HepG2 (cell line): ENCODE data around the gene JPH3. TPM values are rescaled to one million over a fixed set of nuclear protein-coding genes. Genes with fewer than 3 reads are reported as not detected.

ENCODE experiments used
- ATAC-seq: fragments of 200-7000 bp; cut with Tn5 transposase; 3 replicates; pipeline ENCODE4 v1.9.1; 2020; ENCODE audit warnings: mild to moderate bottlenecking, moderate library complexity
- BruUV-seq: library from RNA; stranded (reverse); fragments of 400-500 nt; replicated peaks from 2 replicates; lab custom pipeline; 2021; lab: Mats Ljungman, UMichigan
- CTCF ChIA-PET: fragments of 300-600 bp; formaldehyde crosslinking; extraction: SDS; loops from one replicate; lab custom pipeline; 2021; ENCODE audit warnings: low total read pairs, inconsistent platforms, low intra/inter-chr PET ratio; lab: Yijun Ruan, JAX
- POLR2A ChIA-PET: fragments of 350-600 bp; sonication (Branson Sonifier 250); formaldehyde crosslinking; loops from one replicate; lab custom pipeline; 2020; ENCODE audit warnings: antibody characterized with exemption, inconsistent platforms; lab: Yijun Ruan, JAX
- DNase-seq: peaks from one replicate; pipeline ENCODE4 v3.0.0-alpha.2; 2015; ENCODE audit warnings: low spot score
- FAIRE-seq: peaks from 3 replicates; lab custom pipeline; 2011; peaks lifted over from hg19 to GRCh38; lab: Jason Lieb, UNC
- H2AFZ ChIP-seq: one replicate; pipeline ENCODE4 v1.6.1; 2011; ENCODE audit warnings: low read length, inconsistent platforms
- H3K27ac ChIP-seq: fragments of 300-600 bp; 3 replicates; pipeline ENCODE4 v1.8.0; 2011; ENCODE audit warnings: mixed run types, mild to moderate bottlenecking, mixed read lengths, low read length, inconsistent platforms; ENCODE audit not compliant: insufficient read depth; ENCODE audit errors: extremely low read length
- H3K27me3 ChIP-seq, 2 experiments: fragments of 200-600 bp in 1 of 2; 2 replicates in 1 of 2; 3 replicates in 1 of 2; pipeline versions ENCODE4 v1.6.0 to v1.8.0; 2011; ENCODE audit warnings: low read length in 2 of 2, mild to moderate bottlenecking in 2 of 2, moderate library complexity in 2 of 2, inconsistent platforms in 1 of 2; ENCODE audit not compliant: insufficient read depth in 2 of 2, control insufficient read depth in 1 of 2
- H3K36me3 ChIP-seq, 2 experiments: fragments of 200-600 bp in 1 of 2; replicated peaks in 1 of 2; 2 replicates in 1 of 2; 3 replicates in 1 of 2; pipeline versions ENCODE4 v1.5.1 to v1.8.0; 2011; ENCODE audit warnings: low read length in 2 of 2, inconsistent platforms in 1 of 2; ENCODE audit not compliant: insufficient read depth in 2 of 2, control insufficient read depth in 1 of 2
- H3K4me1 ChIP-seq: 2 replicates; pipeline ENCODE4 v1.5.1; 2012; ENCODE audit warnings: low read length, inconsistent platforms; ENCODE audit not compliant: insufficient read depth
- H3K4me2 ChIP-seq: 2 replicates; pipeline ENCODE4 v1.6.0; 2011; ENCODE audit warnings: low read depth, low read length, inconsistent platforms
- H3K4me3 ChIP-seq, 3 experiments: fragments of 200-600 bp in 1 of 3; sonication (generic), shearing (Covaris generic) in 1 of 3; replicated peaks in 1 of 3; 2 replicates each; pipeline ENCODE4 v1.5.1; 2011 to 2016; ENCODE audit warnings: low read length in 3 of 3, inconsistent platforms in 2 of 3, low read depth in 2 of 3, mild to moderate bottlenecking in 2 of 3, control low read depth in 1 of 3, mixed read lengths in 1 of 3; ENCODE audit not compliant: insufficient read depth in 1 of 3
- H3K79me2 ChIP-seq: one replicate; pipeline ENCODE4 v1.6.1; 2011; ENCODE audit warnings: low read length, inconsistent platforms; ENCODE audit not compliant: insufficient read depth
- H3K9ac ChIP-seq: 2 replicates; pipeline ENCODE4 v1.6.0; 2011; ENCODE audit warnings: mild to moderate bottlenecking, low read depth, low read length, inconsistent platforms; ENCODE audit not compliant: insufficient read depth
- H3K9me3 ChIP-seq: 2 replicates; pipeline ENCODE4 v1.5.1; 2012; ENCODE audit warnings: mild to moderate bottlenecking, low read length
- H4K20me1 ChIP-seq: 2 replicates; pipeline ENCODE4 v1.6.0; 2011; ENCODE audit warnings: inconsistent platforms, mild to moderate bottlenecking, low read length, moderate library complexity; ENCODE audit not compliant: insufficient read depth
- BATF2 ChIP-seq: sonication (generic); formaldehyde crosslinking; IDR thresholded peaks from 2 replicates; pipeline ENCODE4 v1.8.0; 2022; ENCODE audit warnings: mild to moderate bottlenecking, missing genetic modification reagents, moderate library complexity
- NRL ChIP-seq: sonication (generic); formaldehyde crosslinking; IDR thresholded peaks from 2 replicates; pipeline ENCODE4 v1.5.0; 2020; ENCODE audit warnings: missing genetic modification reagents, mild to moderate bottlenecking, moderate library complexity, borderline replicate concordance
- RAD51 ChIP-seq: fragments of 450-650 bp; IDR thresholded peaks from 2 replicates; pipeline ENCODE4 v1.6.1; 2016; ENCODE audit warnings: borderline replicate concordance
- RBAK ChIP-seq: sonication (generic); formaldehyde crosslinking; IDR thresholded peaks from 2 replicates; pipeline ENCODE4 v1.5.1; 2020; ENCODE audit warnings: mild to moderate bottlenecking, missing genetic modification reagents
- SKI ChIP-seq: fragments of 450-650 bp; IDR thresholded peaks from one replicate; pipeline ENCODE4 v1.6.1; 2018; ENCODE audit warnings: mild to moderate bottlenecking; ENCODE audit not compliant: partially characterized antibody
- SYNCRIP ChIP-seq: fragments of 200-400 bp; formaldehyde crosslinking; IDR thresholded peaks from 2 replicates; pipeline ENCODE4 v1.6.1; 2018; ENCODE audit warnings: mild to moderate bottlenecking, low read depth, low read length; ENCODE audit not compliant: insufficient read depth
- ZNF3 ChIP-seq: IDR thresholded peaks from 2 replicates; pipeline ENCODE4 v1.7.0; 2017; ENCODE audit warnings: inconsistent platforms
- ZNF354B ChIP-seq: sonication (generic); formaldehyde crosslinking; IDR thresholded peaks from 2 replicates; pipeline ENCODE4 v1.8.0; 2022; ENCODE audit warnings: mild to moderate bottlenecking, missing genetic modification reagents
- ZNF496 ChIP-seq: sonication (generic); formaldehyde crosslinking; IDR thresholded peaks from 2 replicates; pipeline ENCODE4 v1.8.1; 2023; ENCODE audit warnings: mild to moderate bottlenecking, moderate library complexity, missing genetic modification reagents; ENCODE audit not compliant: insufficient replicate concordance
- ZNF7 ChIP-seq: IDR thresholded peaks from 2 replicates; pipeline ENCODE4 v1.6.1; 2016; ENCODE audit warnings: missing biosample characterization, missing genetic modification reagents
- ZNF749 ChIP-seq: sonication (generic); formaldehyde crosslinking; IDR thresholded peaks from 2 replicates; pipeline ENCODE4 v1.8.0; 2022; ENCODE audit warnings: mild to moderate bottlenecking, missing genetic modification reagents, moderate library complexity, borderline replicate concordance
- WGBS: methylation state at CpG from one replicate; pipeline ENCODE4 v1.1.6; 2017; ENCODE audit warnings: low lambda C conversion rate; 5-methylcytosine and 5-hydroxymethylcytosine counted together
- in situ Hi-C: cut with HindIII; loops from 2 replicates; pipeline ENCODE4 v1.10.0; 2017; ENCODE audit warnings: low pct_unique_long_range_greater_than_20kb; ENCODE audit not compliant: extremely low pct_ligation_motif_present
- intact Hi-C: fragments of 100-400 bp; cut with micrococcal nuclease; formaldehyde crosslinking; loops from one replicate; pipeline ENCODE4 v1.10.0; 2022; ENCODE audit not compliant: unreplicated experiment
- polyA plus RNA-seq, 8 experiments: library from polyadenylated mRNA; depleted of rRNA in 3 of 8; stranded (reverse) in 7 of 8; unstranded in 1 of 8; fragments of >200 nt; fragmentation: Illumina TruSeq in 4 of 8; extraction: Trizol in 4 of 8; gene quantifications; 2 replicates each; pipeline versions ENCODE4 v1.2.1 to v1.2.3, GENCODE V29; 2011 to 2016; ENCODE audit warnings: low read depth in 4 of 8, missing spikeins in 1 of 8, mixed read lengths in 1 of 8; ENCODE audit not compliant: insufficient read depth in 1 of 8
- total RNA-seq, 5 experiments: library from RNA; depleted of rRNA; stranded (reverse); fragments of >200 nt; fragmentation: Illumina TruSeq; extraction: Trizol; gene quantifications; 2 replicates each; pipeline ENCODE4 v1.2.3, GENCODE V29; 2016; ENCODE audit warnings: low read depth in 1 of 5
- TF ChIP-seq, protein P1 (sequence below): sonication (generic); formaldehyde crosslinking; IDR thresholded peaks from 2 replicates; pipeline ENCODE4 v1.4.0; 2020; ENCODE audit warnings: missing genetic modification reagents, borderline replicate concordance
- TF ChIP-seq, protein P2 (sequence below): sonication (generic); formaldehyde crosslinking; IDR thresholded peaks from 2 replicates; pipeline ENCODE4 v1.4.0; 2020; ENCODE audit warnings: missing genetic modification reagents, borderline replicate concordance

The JPH3 gene
- total and polyA plus RNA-seq, 2 of the 13 experiments (the other 11 are each of a cell fraction or from before 2014, with no cell fraction given) = not detected

- H3K9ac ChIP-seq = no peak overlapping the region
- H2AFZ ChIP-seq = no peak overlapping the region
- DNase-seq (no peak), FAIRE-seq (no peak), ATAC-seq (no peak)
- 0% methylated on average over 2 of the region's 2 CpGs for WGBS
- H3K9me3 ChIP-seq = no peaks in the 10 kb centered on the region
- H4K20me1 ChIP-seq = no peaks in the 10 kb centered on the region; the same call in 1 of the 2 replicates
- peaks cover 17 to 92% of the 10 kb centered on the region in 2 experiments; a peak in 4 of 5 replicates for H3K27me3 ChIP-seq
- H3K27ac ChIP-seq = no peak overlapping the region
- CTCF ChIA-PET = no interaction called here
- no peaks in the 10 kb centered on the region for H3K36me3 ChIP-seq
- peaks cover 5% of the 10 kb centered on the region; the same call in 1 of the 2 replicates for H3K4me1 ChIP-seq
- H3K79me2 ChIP-seq = no peaks in the 10 kb centered on the region
- no peak overlapping the region for H3K4me3 ChIP-seq
- TF ChIP-seq ZNF354B (CRISPR knock-in tag) = no peak
- no peak for TF ChIP-seq SKI
- TF ChIP-seq ZNF749 (CRISPR knock-in tag) = no peak
- TF ChIP-seq RAD51 = no peak
- no peak for TF ChIP-seq ZNF7 (CRISPR knock-in tag)
- no peak for TF ChIP-seq ZNF3 (CRISPR knock-in tag)
- TF ChIP-seq, protein P1, sequence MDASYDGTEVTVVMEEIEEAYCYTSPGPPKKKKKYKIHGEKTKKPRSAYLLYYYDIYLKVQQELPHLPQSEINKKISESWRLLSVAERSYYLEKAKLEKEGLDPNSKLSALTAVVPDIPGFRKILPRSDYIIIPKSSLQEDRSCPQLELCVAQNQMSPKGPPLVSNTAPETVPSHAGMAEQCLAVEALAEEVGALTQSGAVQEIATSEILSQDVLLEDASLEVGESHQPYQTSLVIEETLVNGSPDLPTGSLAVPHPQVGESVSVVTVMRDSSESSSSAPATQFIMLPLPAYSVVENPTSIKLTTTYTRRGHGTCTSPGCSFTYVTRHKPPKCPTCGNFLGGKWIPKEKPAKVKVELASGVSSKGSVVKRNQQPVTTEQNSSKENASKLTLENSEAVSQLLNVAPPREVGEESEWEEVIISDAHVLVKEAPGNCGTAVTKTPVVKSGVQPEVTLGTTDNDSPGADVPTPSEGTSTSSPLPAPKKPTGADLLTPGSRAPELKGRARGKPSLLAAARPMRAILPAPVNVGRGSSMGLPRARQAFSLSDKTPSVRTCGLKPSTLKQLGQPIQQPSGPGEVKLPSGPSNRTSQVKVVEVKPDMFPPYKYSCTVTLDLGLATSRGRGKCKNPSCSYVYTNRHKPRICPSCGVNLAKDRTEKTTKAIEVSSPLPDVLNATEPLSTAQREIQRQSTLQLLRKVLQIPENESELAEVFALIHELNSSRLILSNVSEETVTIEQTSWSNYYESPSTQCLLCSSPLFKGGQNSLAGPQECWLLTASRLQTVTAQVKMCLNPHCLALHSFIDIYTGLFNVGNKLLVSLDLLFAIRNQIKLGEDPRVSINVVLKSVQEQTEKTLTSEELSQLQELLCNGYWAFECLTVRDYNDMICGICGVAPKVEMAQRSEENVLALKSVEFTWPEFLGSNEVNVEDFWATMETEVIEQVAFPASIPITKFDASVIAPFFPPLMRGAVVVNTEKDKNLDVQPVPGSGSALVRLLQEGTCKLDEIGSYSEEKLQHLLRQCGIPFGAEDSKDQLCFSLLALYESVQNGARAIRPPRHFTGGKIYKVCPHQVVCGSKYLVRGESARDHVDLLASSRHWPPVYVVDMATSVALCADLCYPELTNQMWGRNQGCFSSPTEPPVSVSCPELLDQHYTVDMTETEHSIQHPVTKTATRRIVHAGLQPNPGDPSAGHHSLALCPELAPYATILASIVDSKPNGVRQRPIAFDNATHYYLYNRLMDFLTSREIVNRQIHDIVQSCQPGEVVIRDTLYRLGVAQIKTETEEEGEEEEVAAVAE (CRISPR knock-in tag) = no peak
- TF ChIP-seq, protein P2, sequence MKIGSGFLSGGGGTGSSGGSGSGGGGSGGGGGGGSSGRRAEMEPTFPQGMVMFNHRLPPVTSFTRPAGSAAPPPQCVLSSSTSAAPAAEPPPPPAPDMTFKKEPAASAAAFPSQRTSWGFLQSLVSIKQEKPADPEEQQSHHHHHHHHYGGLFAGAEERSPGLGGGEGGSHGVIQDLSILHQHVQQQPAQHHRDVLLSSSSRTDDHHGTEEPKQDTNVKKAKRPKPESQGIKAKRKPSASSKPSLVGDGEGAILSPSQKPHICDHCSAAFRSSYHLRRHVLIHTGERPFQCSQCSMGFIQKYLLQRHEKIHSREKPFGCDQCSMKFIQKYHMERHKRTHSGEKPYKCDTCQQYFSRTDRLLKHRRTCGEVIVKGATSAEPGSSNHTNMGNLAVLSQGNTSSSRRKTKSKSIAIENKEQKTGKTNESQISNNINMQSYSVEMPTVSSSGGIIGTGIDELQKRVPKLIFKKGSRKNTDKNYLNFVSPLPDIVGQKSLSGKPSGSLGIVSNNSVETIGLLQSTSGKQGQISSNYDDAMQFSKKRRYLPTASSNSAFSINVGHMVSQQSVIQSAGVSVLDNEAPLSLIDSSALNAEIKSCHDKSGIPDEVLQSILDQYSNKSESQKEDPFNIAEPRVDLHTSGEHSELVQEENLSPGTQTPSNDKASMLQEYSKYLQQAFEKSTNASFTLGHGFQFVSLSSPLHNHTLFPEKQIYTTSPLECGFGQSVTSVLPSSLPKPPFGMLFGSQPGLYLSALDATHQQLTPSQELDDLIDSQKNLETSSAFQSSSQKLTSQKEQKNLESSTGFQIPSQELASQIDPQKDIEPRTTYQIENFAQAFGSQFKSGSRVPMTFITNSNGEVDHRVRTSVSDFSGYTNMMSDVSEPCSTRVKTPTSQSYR = no peak
- no peak for TF ChIP-seq SYNCRIP
- TF ChIP-seq NRL (CRISPR knock-in tag) = no peak
- TF ChIP-seq ZNF496 (CRISPR knock-in tag) = no peak
- no peak for TF ChIP-seq RBAK (CRISPR knock-in tag)
- TF ChIP-seq BATF2 (CRISPR knock-in tag) = no peak
- POLR2A ChIA-PET = no interaction called here
- no peak overlapping the region for H3K4me2 ChIP-seq
- no TSS peak for BruUV-seq
- intact Hi-C loops (no loop called here), in situ Hi-C loops (no loop called here)
These were observed 28.8 kb downstream of the JPH3 start for GRCh38 chr16:87631067-87631466.
